A549 (cell line): ENCODE measurements around the gene GREB1.

Source experiments
- CEBPB ChIP-seq, 2 experiments: fragments of >200 bp in 1 of 2; sonication (Bioruptor Twin) in 1 of 2; formaldehyde crosslinking in 1 of 2; IDR thresholded peaks; 2 replicates each; pipeline ENCODE4 v1.6.1; 2012 to 2016
- ESRRA ChIP-seq: fragments of 150-350 bp; IDR thresholded peaks from 2 replicates; pipeline ENCODE4 v1.6.1; 2014; ENCODE audit warnings: mild to moderate bottlenecking, low read length, borderline replicate concordance
- KDM1A ChIP-seq: fragments of 200-600 bp; sonication (generic); IDR thresholded peaks from 2 replicates; pipeline ENCODE4 v1.6.1; 2016; ENCODE audit warnings: low read depth, mild to moderate bottlenecking
- MYC ChIP-seq: IDR thresholded peaks from 2 replicates; pipeline ENCODE4 v1.6.1; 2012; ENCODE audit warnings: mild to moderate bottlenecking, inconsistent platforms, low read length, improper control_type of control experiment, borderline replicate concordance
- POLR2A ChIP-seq: IDR thresholded peaks from 2 replicates; pipeline ENCODE4 v1.6.1; 2012; ENCODE audit warnings: mild to moderate bottlenecking, low read length
- RAD21 ChIP-seq, 2 experiments: fragments of >200 bp in 1 of 2; sonication (Bioruptor Twin) in 1 of 2; formaldehyde crosslinking in 1 of 2; IDR thresholded peaks in 1 of 2; conservative IDR thresholded peaks in 1 of 2; 2 replicates in 1 of 2; 3 replicates in 1 of 2; pipeline ENCODE4 v1.6.1; 2012 to 2018; ENCODE audit warnings: inconsistent platforms in 1 of 2
- RNF2 ChIP-seq: fragments of 200-600 bp; sonication (generic); IDR thresholded peaks from 2 replicates; pipeline ENCODE4 v1.6.1; 2016; ENCODE audit warnings: low read depth, mild to moderate bottlenecking, antibody characterized with exemption, moderate library complexity, borderline replicate concordance
- SMC3 ChIP-seq: fragments of >200 bp; sonication (Bioruptor Twin); formaldehyde crosslinking; IDR thresholded peaks from 3 replicates; pipeline ENCODE4 v1.6.1; 2018; ENCODE audit warnings: inconsistent platforms
- ZFP36 ChIP-seq: fragments of 450-650 bp; IDR thresholded peaks from 2 replicates; pipeline ENCODE4 v1.6.1; 2014; ENCODE audit warnings: borderline replicate concordance; ENCODE audit not compliant: partially characterized antibody
- TF ChIP-seq, protein P1 (sequence below): IDR thresholded peaks from 2 replicates; pipeline ENCODE4 v1.6.1; 2012
- TF ChIP-seq, protein P2 (sequence below): fragments of 200-600 bp; sonication (generic); IDR thresholded peaks from 2 replicates; pipeline ENCODE4 v1.6.1; 2016; ENCODE audit warnings: antibody characterized with exemption, mild to moderate bottlenecking, moderate library complexity
- TF ChIP-seq, protein P3 (sequence below): fragments of >200 bp; sonication (Bioruptor Twin); formaldehyde crosslinking; IDR thresholded peaks from 3 replicates; pipeline ENCODE4 v1.5.1; 2016
- TF ChIP-seq, protein P4 (sequence below): fragments of >200 bp; sonication (Bioruptor Twin); formaldehyde crosslinking; IDR thresholded peaks from 3 replicates; pipeline ENCODE4 v1.6.1; 2016

DNA sequence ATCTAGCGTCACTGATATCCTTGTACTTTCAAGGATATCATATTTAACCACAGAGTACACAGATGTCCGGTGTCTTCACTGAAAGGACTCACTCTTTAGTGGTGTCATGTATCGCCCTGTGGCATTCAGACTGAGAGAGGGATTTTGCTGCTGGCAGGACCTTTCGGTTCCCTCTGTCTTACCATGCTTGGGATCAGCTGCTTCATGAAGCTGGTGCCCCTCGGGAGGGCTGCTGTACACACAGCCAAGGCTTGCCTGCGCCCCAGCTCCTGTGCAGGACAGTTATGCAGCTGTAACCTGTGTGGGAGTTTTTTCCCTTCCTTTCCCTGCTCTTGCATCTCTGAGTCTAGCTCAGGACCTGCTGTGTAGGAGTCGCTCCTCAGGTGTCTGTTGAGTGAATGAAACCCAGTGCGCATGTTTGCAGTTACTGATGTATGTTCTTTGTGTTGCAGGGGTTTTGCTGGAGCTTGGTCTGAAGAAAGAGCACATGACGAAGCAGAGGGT, 64.4 kb downstream of the GREB1 start:
- TF ChIP-seq, protein P1, sequence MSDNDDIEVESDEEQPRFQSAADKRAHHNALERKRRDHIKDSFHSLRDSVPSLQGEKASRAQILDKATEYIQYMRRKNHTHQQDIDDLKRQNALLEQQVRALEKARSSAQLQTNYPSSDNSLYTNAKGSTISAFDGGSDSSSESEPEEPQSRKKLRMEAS: no peak
- TF ChIP-seq, protein P2, sequence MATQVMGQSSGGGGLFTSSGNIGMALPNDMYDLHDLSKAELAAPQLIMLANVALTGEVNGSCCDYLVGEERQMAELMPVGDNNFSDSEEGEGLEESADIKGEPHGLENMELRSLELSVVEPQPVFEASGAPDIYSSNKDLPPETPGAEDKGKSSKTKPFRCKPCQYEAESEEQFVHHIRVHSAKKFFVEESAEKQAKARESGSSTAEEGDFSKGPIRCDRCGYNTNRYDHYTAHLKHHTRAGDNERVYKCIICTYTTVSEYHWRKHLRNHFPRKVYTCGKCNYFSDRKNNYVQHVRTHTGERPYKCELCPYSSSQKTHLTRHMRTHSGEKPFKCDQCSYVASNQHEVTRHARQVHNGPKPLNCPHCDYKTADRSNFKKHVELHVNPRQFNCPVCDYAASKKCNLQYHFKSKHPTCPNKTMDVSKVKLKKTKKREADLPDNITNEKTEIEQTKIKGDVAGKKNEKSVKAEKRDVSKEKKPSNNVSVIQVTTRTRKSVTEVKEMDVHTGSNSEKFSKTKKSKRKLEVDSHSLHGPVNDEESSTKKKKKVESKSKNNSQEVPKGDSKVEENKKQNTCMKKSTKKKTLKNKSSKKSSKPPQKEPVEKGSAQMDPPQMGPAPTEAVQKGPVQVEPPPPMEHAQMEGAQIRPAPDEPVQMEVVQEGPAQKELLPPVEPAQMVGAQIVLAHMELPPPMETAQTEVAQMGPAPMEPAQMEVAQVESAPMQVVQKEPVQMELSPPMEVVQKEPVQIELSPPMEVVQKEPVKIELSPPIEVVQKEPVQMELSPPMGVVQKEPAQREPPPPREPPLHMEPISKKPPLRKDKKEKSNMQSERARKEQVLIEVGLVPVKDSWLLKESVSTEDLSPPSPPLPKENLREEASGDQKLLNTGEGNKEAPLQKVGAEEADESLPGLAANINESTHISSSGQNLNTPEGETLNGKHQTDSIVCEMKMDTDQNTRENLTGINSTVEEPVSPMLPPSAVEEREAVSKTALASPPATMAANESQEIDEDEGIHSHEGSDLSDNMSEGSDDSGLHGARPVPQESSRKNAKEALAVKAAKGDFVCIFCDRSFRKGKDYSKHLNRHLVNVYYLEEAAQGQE: no peak
- TF ChIP-seq, protein P3, sequence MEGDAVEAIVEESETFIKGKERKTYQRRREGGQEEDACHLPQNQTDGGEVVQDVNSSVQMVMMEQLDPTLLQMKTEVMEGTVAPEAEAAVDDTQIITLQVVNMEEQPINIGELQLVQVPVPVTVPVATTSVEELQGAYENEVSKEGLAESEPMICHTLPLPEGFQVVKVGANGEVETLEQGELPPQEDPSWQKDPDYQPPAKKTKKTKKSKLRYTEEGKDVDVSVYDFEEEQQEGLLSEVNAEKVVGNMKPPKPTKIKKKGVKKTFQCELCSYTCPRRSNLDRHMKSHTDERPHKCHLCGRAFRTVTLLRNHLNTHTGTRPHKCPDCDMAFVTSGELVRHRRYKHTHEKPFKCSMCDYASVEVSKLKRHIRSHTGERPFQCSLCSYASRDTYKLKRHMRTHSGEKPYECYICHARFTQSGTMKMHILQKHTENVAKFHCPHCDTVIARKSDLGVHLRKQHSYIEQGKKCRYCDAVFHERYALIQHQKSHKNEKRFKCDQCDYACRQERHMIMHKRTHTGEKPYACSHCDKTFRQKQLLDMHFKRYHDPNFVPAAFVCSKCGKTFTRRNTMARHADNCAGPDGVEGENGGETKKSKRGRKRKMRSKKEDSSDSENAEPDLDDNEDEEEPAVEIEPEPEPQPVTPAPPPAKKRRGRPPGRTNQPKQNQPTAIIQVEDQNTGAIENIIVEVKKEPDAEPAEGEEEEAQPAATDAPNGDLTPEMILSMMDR: no peak
- no peak for TF ChIP-seq RAD21 (conservative IDR thresholded peaks at IDR 0.05 in 1 of 2, IDR thresholded peaks at IDR 0.05 in 1 of 2)
- no peak for TF ChIP-seq CEBPB (IDR thresholded peaks at IDR 0.05)
- no peak for TF ChIP-seq POLR2A
- no peak for TF ChIP-seq RNF2
- TF ChIP-seq ESRRA: no peak
- no peak for TF ChIP-seq MYC
- TF ChIP-seq SMC3: no peak
- no peak for TF ChIP-seq ZFP36
- TF ChIP-seq KDM1A: no peak
- TF ChIP-seq, protein P4, sequence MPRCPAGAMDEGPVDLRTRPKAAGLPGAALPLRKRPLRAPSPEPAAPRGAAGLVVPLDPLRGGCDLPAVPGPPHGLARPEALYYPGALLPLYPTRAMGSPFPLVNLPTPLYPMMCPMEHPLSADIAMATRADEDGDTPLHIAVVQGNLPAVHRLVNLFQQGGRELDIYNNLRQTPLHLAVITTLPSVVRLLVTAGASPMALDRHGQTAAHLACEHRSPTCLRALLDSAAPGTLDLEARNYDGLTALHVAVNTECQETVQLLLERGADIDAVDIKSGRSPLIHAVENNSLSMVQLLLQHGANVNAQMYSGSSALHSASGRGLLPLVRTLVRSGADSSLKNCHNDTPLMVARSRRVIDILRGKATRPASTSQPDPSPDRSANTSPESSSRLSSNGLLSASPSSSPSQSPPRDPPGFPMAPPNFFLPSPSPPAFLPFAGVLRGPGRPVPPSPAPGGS: no peak
